KOPT-K1 (cell line): ENCODE results near the gene COX14.
A peak's percentile ranks its signal among the peaks of the same experiment; 100 is the strongest.

Source experiments
- H3K27ac ChIP-seq: fragments of 200-600 bp; sonication (generic); 2 replicates; pipeline ENCODE4 v1.5.1; 2016; ENCODE audit warnings: antibody characterized with exemption, mild to moderate bottlenecking, low read depth, low read length; ENCODE audit not compliant: poor library complexity, severe bottlenecking
- H3K36me3 ChIP-seq: fragments of 200-600 bp; sonication (generic); 2 replicates; pipeline ENCODE4 v1.5.1; 2017; ENCODE audit warnings: antibody characterized with exemption, mild to moderate bottlenecking, low read length, moderate library complexity; ENCODE audit not compliant: insufficient read depth
- H3K9me3 ChIP-seq: fragments of 200-600 bp; sonication (generic); 2 replicates; pipeline ENCODE4 v1.5.1; 2017; ENCODE audit warnings: antibody characterized with exemption, low read length, mild to moderate bottlenecking; ENCODE audit not compliant: insufficient read depth, poor library complexity, severe bottlenecking

Gene COX14

GRCh38 chr12:50111693-50112455 lies at the start of gene COX14:
Gene COX14 (plus strand): TSS chr12:50112236. CDS start chr12:50120044, 7,808 bp downstream.
- peak within 1 kb of the TSS; percentile 70 for H3K27ac ChIP-seq
- H3K36me3 ChIP-seq, result peaks cover 17% of the 10 kb centered on the region
- no peaks in the 10 kb centered on the region for H3K9me3 ChIP-seq

GRCh38 chr12:50062728-50063460 lies 49.1 kb upstream of the COX14 start:
- Histone ChIP-seq H3K36me3 (peaks cover 26% of the 10 kb centered on the region; the same call in 1 of the 2 replicates), H3K27ac (peak overlapping the region; percentile 45), H3K9me3 (no peaks in the 10 kb centered on the region)

- Histone ChIP-seq H3K36me3 (peaks cover 32% of the 10 kb centered on the region; the same call in 1 of the 2 replicates), H3K27ac (no peak overlapping the region), H3K9me3 (no peaks in the 10 kb centered on the region)
Measured at GRCh38 chr12:50065726-50066310, 46.2 kb upstream of the COX14 start.

GRCh38 chr12:50066402-50066801 lies 45.6 kb upstream of the COX14 start:
- H3K27ac ChIP-seq, result no peak overlapping the region
- no peaks in the 10 kb centered on the region for H3K9me3 ChIP-seq
- H3K36me3 ChIP-seq, result peaks cover 32% of the 10 kb centered on the region; the same call in 1 of the 2 replicates

- Histone ChIP-seq H3K27ac (no peak overlapping the region), H3K36me3 (peaks cover 25% of the 10 kb centered on the region; the same call in 1 of the 2 replicates), H3K9me3 (no peaks in the 10 kb centered on the region)
Measured at GRCh38 chr12:50069069-50069468, 43.0 kb upstream of the COX14 start.

GRCh38 chr12:50069539-50069938 lies 42.5 kb upstream of the COX14 start:
- Histone ChIP-seq H3K36me3 (peaks cover 20% of the 10 kb centered on the region; the same call in 1 of the 2 replicates), H3K27ac (no peak overlapping the region)

GRCh38 chr12:50070314-50071060 lies 41.5 kb upstream of the COX14 start:
- Histone ChIP-seq H3K27ac (no peak overlapping the region), H3K36me3 (peaks cover 11% of the 10 kb centered on the region; the same call in 1 of the 2 replicates), H3K9me3 (no peaks in the 10 kb centered on the region)

More at GRCh38 chr12:50069539-50069938, 42.5 kb upstream of the COX14 start:
- no peaks in the 10 kb centered on the region for H3K9me3 ChIP-seq

- H3K36me3 ChIP-seq, result peaks cover 6% of the 10 kb centered on the region; the same call in 1 of the 2 replicates
- no peak overlapping the region for H3K27ac ChIP-seq
- no peaks in the 10 kb centered on the region for H3K9me3 ChIP-seq
Measured at GRCh38 chr12:50072198-50072907, 39.7 kb upstream of the COX14 start.

- H3K27ac ChIP-seq, result no peak overlapping the region
- peaks cover 6% of the 10 kb centered on the region; the same call in 1 of the 2 replicates for H3K36me3 ChIP-seq
- no peaks in the 10 kb centered on the region for H3K9me3 ChIP-seq
Measured at GRCh38 chr12:50073206-50073605, 38.8 kb upstream of the COX14 start.

GRCh38 chr12:50073712-50074111 lies 38.3 kb upstream of the COX14 start:
- Histone ChIP-seq H3K36me3 (peaks cover 3% of the 10 kb centered on the region; the same call in 1 of the 2 replicates), H3K27ac (no peak overlapping the region)

GRCh38 chr12:50074936-50075807 lies 36.9 kb upstream of the COX14 start:
- Histone ChIP-seq H3K27ac (no peak overlapping the region), H3K36me3 (no peaks in the 10 kb centered on the region; the same call in 1 of the 2 replicates)

More at GRCh38 chr12:50073712-50074111, 38.3 kb upstream of the COX14 start:
- no peaks in the 10 kb centered on the region for H3K9me3 ChIP-seq

GRCh38 chr12:50075808-50076170 lies 36.2 kb upstream of the COX14 start:
- no peaks in the 10 kb centered on the region; the same call in 1 of the 2 replicates for H3K36me3 ChIP-seq
- H3K9me3 ChIP-seq, result no peaks in the 10 kb centered on the region
- no peak overlapping the region for H3K27ac ChIP-seq

More at GRCh38 chr12:50074936-50075807, 36.9 kb upstream of the COX14 start:
- no peaks in the 10 kb centered on the region for H3K9me3 ChIP-seq

- Histone ChIP-seq H3K27ac (no peak overlapping the region), H3K36me3 (no peaks in the 10 kb centered on the region; the same call in 1 of the 2 replicates), H3K9me3 (no peaks in the 10 kb centered on the region)
Measured at GRCh38 chr12:50077099-50077498, 34.9 kb upstream of the COX14 start.
